Endothelial cell of umbilical vein (primary cell): ENCODE data around the gene PNPLA5. TPM values are rescaled to one million over a fixed set of nuclear protein-coding genes. Genes with fewer than 3 reads are reported as not detected.

Experiments
- BruUV-seq: library from RNA; stranded (reverse); fragments of 400-500 nt; replicated peaks from 2 replicates; lab custom pipeline; 2021; lab: Mats Ljungman, UMichigan
- CTCF ChIA-PET: fragments of 300-600, 350-600 bp; sonication (Branson Sonifier 250); formaldehyde crosslinking; loops from one replicate; lab custom pipeline; 2021; ENCODE audit warnings: antibody characterized with exemption, inconsistent platforms; lab: Charles Lee
- POLR2A ChIA-PET: fragments of 300-600, 350-600 bp; sonication (Branson Sonifier 250); formaldehyde crosslinking; loops from one replicate; lab custom pipeline; 2021; ENCODE audit warnings: antibody characterized with exemption, inconsistent platforms; lab: Charles Lee
- DNase-seq: peaks from one replicate; pipeline ENCODE4 v3.0.0-alpha.2; 2011; ENCODE audit warnings: low read depth, low spot score
- FAIRE-seq: peaks from 2 replicates; lab custom pipeline; 2011; peaks lifted over from hg19 to GRCh38; lab: Jason Lieb, UNC
- H2AFZ ChIP-seq: 2 replicates; pipeline ENCODE4 v1.6.0; 2012; ENCODE audit warnings: low read depth, low read length, control low read depth, inconsistent platforms
- H3K27ac ChIP-seq: 2 replicates; pipeline ENCODE4 v1.5.1; 2011; ENCODE audit warnings: low read depth, mild to moderate bottlenecking, control low read depth, low read length, moderate library complexity; ENCODE audit not compliant: insufficient read depth
- H3K27me3 ChIP-seq, 2 experiments: 2 replicates each; pipeline versions ENCODE4 v1.6.0 to v1.6.1; 2011; ENCODE audit warnings: low read length in 2 of 2, mixed read lengths in 1 of 2; ENCODE audit not compliant: control insufficient read depth in 2 of 2, insufficient read depth in 2 of 2
- H3K36me3 ChIP-seq, 2 experiments: 2 replicates in 1 of 2; 3 replicates in 1 of 2; pipeline ENCODE4 v1.5.1; 2011; ENCODE audit warnings: low read length in 2 of 2, mild to moderate bottlenecking in 1 of 2, moderate library complexity in 1 of 2; ENCODE audit not compliant: control insufficient read depth in 2 of 2, insufficient read depth in 2 of 2; ENCODE audit errors: extremely low read depth in 1 of 2
- H3K4me1 ChIP-seq: 3 replicates; pipeline ENCODE4 v1.5.1; 2011; ENCODE audit warnings: mild to moderate bottlenecking, low read length; ENCODE audit not compliant: control insufficient read depth, insufficient read depth; ENCODE audit errors: extremely low read depth
- H3K4me2 ChIP-seq: 2 replicates; pipeline ENCODE4 v1.6.1; 2011; ENCODE audit warnings: low read length, control low read depth, mixed read lengths; ENCODE audit not compliant: insufficient read depth
- H3K4me3 ChIP-seq, 3 experiments: fragments of 200-600 bp in 1 of 3; sonication (generic), shearing (Covaris generic) in 1 of 3; replicated peaks in 1 of 3; 2 replicates each; pipeline ENCODE4 v1.5.1; 2011 to 2016; ENCODE audit warnings: control low read depth in 3 of 3, low read length in 3 of 3, mild to moderate bottlenecking in 2 of 3, inconsistent platforms in 1 of 3, low read depth in 1 of 3, moderate library complexity in 1 of 3; ENCODE audit not compliant: insufficient read depth in 1 of 3
- H3K79me2 ChIP-seq: 2 replicates; pipeline ENCODE4 v1.6.0; 2012; ENCODE audit warnings: low read length, inconsistent platforms; ENCODE audit not compliant: control insufficient read depth, insufficient read depth
- H3K9ac ChIP-seq: replicated peaks from 2 replicates; pipeline ENCODE3; 2011; ENCODE audit warnings: low read length, control low read depth; ENCODE audit not compliant: insufficient read depth; ENCODE audit errors: extremely low read depth
- H3K9me1 ChIP-seq: replicated peaks from 3 replicates; pipeline ENCODE4 v1.6.0; 2011; ENCODE audit warnings: mild to moderate bottlenecking, low read length; ENCODE audit not compliant: control insufficient read depth, insufficient read depth; ENCODE audit errors: extremely low read depth
- H3K9me3 ChIP-seq: replicated peaks from 2 replicates; pipeline ENCODE4 v1.5.1; 2012; ENCODE audit warnings: low read length, inconsistent platforms; ENCODE audit not compliant: control insufficient read depth, insufficient read depth
- H4K20me1 ChIP-seq: replicated peaks from 2 replicates; pipeline ENCODE3; 2011; ENCODE audit warnings: mild to moderate bottlenecking, low read length; ENCODE audit not compliant: control insufficient read depth, insufficient read depth; ENCODE audit errors: extremely low read depth
- CTCF ChIP-seq, 2 donors: IDR thresholded peaks; 1 replicate in 1 of 2; 2 replicates in 1 of 2; pipeline ENCODE4 v1.5.1; 2011; ENCODE audit warnings: low read length in 2 of 2, mild to moderate bottlenecking in 2 of 2, moderate library complexity in 2 of 2, control low read depth in 1 of 2, inconsistent platforms in 1 of 2, low read depth in 1 of 2; ENCODE audit not compliant: insufficient read depth in 1 of 2; ENCODE audit errors: extremely low read depth in 1 of 2
- EZH2 ChIP-seq: IDR thresholded peaks from 2 replicates; pipeline ENCODE4 v1.6.1; 2012; ENCODE audit warnings: borderline replicate concordance, low read depth, mild to moderate bottlenecking, moderate library complexity, low read length, inconsistent platforms; ENCODE audit not compliant: severe bottlenecking
- GATA2 ChIP-seq: IDR thresholded peaks from 2 replicates; pipeline ENCODE4 v1.7.0; 2011; ENCODE audit warnings: low read depth, mild to moderate bottlenecking, moderate library complexity, mixed read lengths, low read length; ENCODE audit not compliant: insufficient read length, insufficient read depth
- MAX ChIP-seq: IDR thresholded peaks from 2 replicates; pipeline ENCODE4 v1.6.1; 2011; ENCODE audit not compliant: insufficient read depth, insufficient read length
- MYC ChIP-seq: IDR thresholded peaks from one replicate; pipeline ENCODE4 v1.6.1; 2011; ENCODE audit warnings: mild to moderate bottlenecking, low read depth, low read length
- POLR2A ChIP-seq: IDR thresholded peaks from 2 replicates; pipeline ENCODE4 v1.6.1; 2012; ENCODE audit warnings: low read depth, mild to moderate bottlenecking, control low read depth, low read length
- POLR2AphosphoS5 ChIP-seq: IDR thresholded peaks from 2 replicates; pipeline ENCODE4 v1.6.1; 2012; ENCODE audit warnings: low read depth, mild to moderate bottlenecking, control low read depth, low read length, moderate library complexity; ENCODE audit not compliant: insufficient read depth
- dilution Hi-C: fragments of 300-500 bp; cut with MboI; formaldehyde crosslinking; loops from one replicate; pipeline ENCODE4 v1.15.0; 2019; ENCODE audit warnings: low sequenced_read_pairs; ENCODE audit not compliant: extremely low pct_ligation_motif_present
- intact Hi-C: fragments of 100-400 bp; cut with micrococcal nuclease; formaldehyde crosslinking; loops from one replicate; pipeline ENCODE4 v1.10.0; 2022
- polyA plus RNA-seq, 4 experiments: library from polyadenylated mRNA; depleted of rRNA in 3 of 4; stranded (reverse) in 3 of 4; unstranded in 1 of 4; fragments of >200 nt; gene quantifications; 2 replicates each; pipeline versions ENCODE4 v1.2.1 to v1.2.3, GENCODE V29; 2011 to 2012; ENCODE audit warnings: missing spikeins in 1 of 4
- total RNA-seq: library from RNA; stranded (reverse); gene quantifications from 2 replicates; pipeline ENCODE4 v1.2.3, GENCODE V29; 2021

The PNPLA5 gene
- total and polyA plus RNA-seq, 2 donors (not counting 3 experiments of a cell fraction or from before 2014, with no cell fraction given) = not detected

DNA sequence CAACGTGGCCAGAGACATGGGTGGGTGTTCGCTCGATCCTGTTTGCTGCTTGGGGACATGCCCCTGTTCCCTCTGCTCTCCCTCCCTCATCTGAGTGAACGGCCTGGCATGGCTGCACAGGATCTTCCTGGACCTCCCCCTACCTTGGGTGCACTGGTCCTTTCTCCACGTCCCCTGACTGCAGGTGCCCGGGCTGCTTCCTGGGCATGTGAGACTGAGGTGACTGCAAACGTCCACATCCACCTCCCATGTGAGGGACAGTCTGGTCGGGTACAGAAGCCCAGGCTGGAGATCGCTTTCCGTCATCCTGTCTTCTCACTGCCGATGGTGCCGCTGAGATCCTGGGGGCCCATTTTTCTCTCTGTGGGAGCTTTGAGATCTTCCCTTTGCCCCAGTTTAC lies 41.3 kb downstream of the PNPLA5 start:
- Histone ChIP-seq H3K27ac (no peak overlapping the region), H3K27me3 (no peaks in the 10 kb centered on the region), H3K79me2 (no peaks in the 10 kb centered on the region), H3K9ac (no peak overlapping the region), H2AFZ (no peak overlapping the region), H3K36me3 (no peaks in the 10 kb centered on the region), H3K4me2 (no peak overlapping the region), H3K4me3 (no peak overlapping the region), H3K9me3 (no peaks in the 10 kb centered on the region), H4K20me1 (no peaks in the 10 kb centered on the region), H3K9me1 (no peaks in the 10 kb centered on the region), H3K4me1 (peaks cover 11% of the 10 kb centered on the region)
- intact Hi-C loops (no loop called here), dilution Hi-C loops (no loop called here)
- no TSS peak for BruUV-seq
- TF ChIP-seq POLR2A = no peak
- TF ChIP-seq MYC = no peak
- TF ChIP-seq CTCF (IDR thresholded peaks at IDR 0.05; ENCODE audit: extremely low read depth in 1 of 2, insufficient read depth in 1 of 2, low read depth in 1 of 2, low read length in 2 of 2) = no peak
- no peak for TF ChIP-seq GATA2
- ChIA-PET CTCF (no interaction called here), POLR2A (no interaction called here)
- FAIRE-seq (no peak), DNase-seq (no peak)

GRCh38 chr22:43849731-43850130 lies 42.1 kb downstream of the PNPLA5 start:
- no peaks in the 10 kb centered on the region for H3K9me3 ChIP-seq
- peaks cover 11% of the 10 kb centered on the region for H3K4me1 ChIP-seq
- DNase-seq = no peak
- H3K27me3 ChIP-seq = no peaks in the 10 kb centered on the region
- intact Hi-C loops (no loop called here), dilution Hi-C loops (no loop called here)
- no peak for FAIRE-seq
- ChIA-PET CTCF (interaction anchor here (2.0 kb wide), 1 partner anchor 576 kb away, joined by 9 read pairs; no protein-coding TSS in a partner anchor), POLR2A (no interaction called here)
- BruUV-seq = no TSS peak
- H3K9ac ChIP-seq = no peak overlapping the region
- no peak overlapping the region for H3K4me3 ChIP-seq
- no peaks in the 10 kb centered on the region for H3K36me3 ChIP-seq
- no peaks in the 10 kb centered on the region for H4K20me1 ChIP-seq
- no peak overlapping the region for H3K4me2 ChIP-seq
- TF ChIP-seq EZH2 (no peak), CTCF (IDR thresholded peaks at IDR 0.05; ENCODE audit: extremely low read depth in 1 of 2, insufficient read depth in 1 of 2, low read depth in 1 of 2, low read length in 2 of 2) (no peak), MAX (no peak), GATA2 (no peak), POLR2A (no peak), MYC (no peak), POLR2AphosphoS5 (no peak)
- no peak overlapping the region for H2AFZ ChIP-seq
- no peak overlapping the region for H3K27ac ChIP-seq
- H3K79me2 ChIP-seq = no peaks in the 10 kb centered on the region
- H3K9me1 ChIP-seq = no peaks in the 10 kb centered on the region
